Neuronal stem cell (in vitro differentiated cells): ENCODE data around the gene LDHD.

Experiments used
- DNase-seq: peaks from one replicate; pipeline ENCODE4 v3.0.0-alpha.2; 2013; ENCODE audit warnings: low spot score
- H2AFZ ChIP-seq: one replicate; pipeline ENCODE4 v1.6.1; 2013; ENCODE audit warnings: mild to moderate bottlenecking, low read length, inconsistent platforms
- H2AK5ac ChIP-seq: 2 replicates; pipeline ENCODE4 v1.6.1; 2013; ENCODE audit warnings: low read depth, mild to moderate bottlenecking, inconsistent platforms, low read length, moderate library complexity, mixed read lengths
- H2BK120ac ChIP-seq: 2 replicates; pipeline ENCODE4 v1.6.1; 2013; ENCODE audit warnings: low read depth, mild to moderate bottlenecking, inconsistent platforms, low read length, moderate library complexity, mixed read lengths
- H2BK12ac ChIP-seq: one replicate; pipeline ENCODE4 v1.6.1; 2013; ENCODE audit warnings: low read length, inconsistent platforms
- H2BK15ac ChIP-seq: 2 replicates; pipeline ENCODE4 v1.6.1; 2013; ENCODE audit warnings: mild to moderate bottlenecking, low read length, inconsistent platforms, mixed read lengths
- H2BK5ac ChIP-seq: one replicate; pipeline ENCODE4 v1.6.1; 2013; ENCODE audit warnings: inconsistent platforms, mild to moderate bottlenecking, low read length, moderate library complexity
- H3K14ac ChIP-seq: one replicate; pipeline ENCODE4 v1.6.1; 2013; ENCODE audit warnings: low read length, inconsistent platforms
- H3K18ac ChIP-seq: 2 replicates; pipeline ENCODE4 v1.6.1; 2013; ENCODE audit warnings: low read length, inconsistent platforms
- H3K23ac ChIP-seq: 2 replicates; pipeline ENCODE4 v1.6.1; 2013; ENCODE audit warnings: low read depth, mild to moderate bottlenecking, mixed read lengths, low read length, inconsistent platforms; ENCODE audit not compliant: poor library complexity
- H3K27ac ChIP-seq: replicated peaks from 3 replicates; pipeline ENCODE4 v1.5.1; 2013; ENCODE audit warnings: low read length, inconsistent platforms
- H3K27me3 ChIP-seq, 3 experiments: 2 replicates each; pipeline ENCODE4 v1.6.1; 2013; ENCODE audit warnings: low read length in 3 of 3, mild to moderate bottlenecking in 2 of 3, inconsistent platforms in 1 of 3, low read depth in 1 of 3, mixed read lengths in 1 of 3, moderate library complexity in 1 of 3; ENCODE audit not compliant: control insufficient read depth in 3 of 3, insufficient read depth in 3 of 3
- H3K36me3 ChIP-seq, 2 donors: replicated peaks in 1 of 2; 2 replicates each; pipeline ENCODE4 v1.6.1; 2013; ENCODE audit warnings: low read length in 2 of 2; ENCODE audit not compliant: control insufficient read depth in 2 of 2, insufficient read depth in 2 of 2
- H3K4ac ChIP-seq: 2 replicates; pipeline ENCODE4 v1.6.1; 2013; ENCODE audit warnings: inconsistent platforms, mild to moderate bottlenecking, low read length, moderate library complexity
- H3K4me1 ChIP-seq, 2 donors: 1 replicate in 1 of 2; 2 replicates in 1 of 2; pipeline ENCODE4 v1.6.1; 2013; ENCODE audit warnings: low read length in 2 of 2, low read depth in 1 of 2; ENCODE audit not compliant: control insufficient read depth in 2 of 2, insufficient read depth in 1 of 2
- H3K4me2 ChIP-seq: one replicate; pipeline ENCODE4 v1.6.1; 2013; ENCODE audit warnings: mild to moderate bottlenecking, low read length, inconsistent platforms; ENCODE audit not compliant: insufficient read depth, poor library complexity, severe bottlenecking
- H3K4me3 ChIP-seq, 2 donors: 2 replicates each; pipeline ENCODE4 v1.5.1; 2013; ENCODE audit warnings: low read length in 2 of 2, mild to moderate bottlenecking in 2 of 2, inconsistent platforms in 1 of 2, moderate library complexity in 1 of 2
- H3K79me1 ChIP-seq: one replicate; pipeline ENCODE4 v1.6.1; 2013; ENCODE audit warnings: low read depth, mild to moderate bottlenecking, inconsistent platforms, low read length, moderate library complexity
- H3K9ac ChIP-seq: one replicate; pipeline ENCODE4 v1.6.1; 2013; ENCODE audit warnings: mild to moderate bottlenecking, low read depth, low read length, inconsistent platforms; ENCODE audit not compliant: poor library complexity
- H3K9me3 ChIP-seq, 2 donors: replicated peaks in 1 of 2; 2 replicates each; pipeline versions ENCODE3 to v1.6.1; 2013; ENCODE audit warnings: low read length in 2 of 2, mild to moderate bottlenecking in 2 of 2, inconsistent platforms in 1 of 2, low read depth in 1 of 2, mixed read lengths in 1 of 2, moderate library complexity in 1 of 2; ENCODE audit not compliant: control insufficient read depth in 2 of 2, insufficient read depth in 1 of 2
- H4K8ac ChIP-seq: one replicate; pipeline ENCODE4 v1.6.1; 2013; ENCODE audit warnings: low read depth, mild to moderate bottlenecking, inconsistent platforms, low read length, moderate library complexity
- H4K91ac ChIP-seq: one replicate; pipeline ENCODE4 v1.6.1; 2013; ENCODE audit warnings: low read length, low read depth, mild to moderate bottlenecking, inconsistent platforms; ENCODE audit not compliant: poor library complexity
- WGBS, 2 donors: extraction: QIAGEN DNeasy Blood & Tissue Kit; methylation state at CpG; one replicate each; pipeline ENCODE4 v1.1.7; 2013; ENCODE audit warnings: missing lambda C conversion rate in 2 of 2, mixed read lengths in 1 of 2; ENCODE audit not compliant: insufficient read length in 2 of 2, insufficient replicate concordance in 1 of 2; ENCODE audit errors: extremely low coverage in 2 of 2; 5-methylcytosine and 5-hydroxymethylcytosine counted together

The LDHD gene

DNA sequence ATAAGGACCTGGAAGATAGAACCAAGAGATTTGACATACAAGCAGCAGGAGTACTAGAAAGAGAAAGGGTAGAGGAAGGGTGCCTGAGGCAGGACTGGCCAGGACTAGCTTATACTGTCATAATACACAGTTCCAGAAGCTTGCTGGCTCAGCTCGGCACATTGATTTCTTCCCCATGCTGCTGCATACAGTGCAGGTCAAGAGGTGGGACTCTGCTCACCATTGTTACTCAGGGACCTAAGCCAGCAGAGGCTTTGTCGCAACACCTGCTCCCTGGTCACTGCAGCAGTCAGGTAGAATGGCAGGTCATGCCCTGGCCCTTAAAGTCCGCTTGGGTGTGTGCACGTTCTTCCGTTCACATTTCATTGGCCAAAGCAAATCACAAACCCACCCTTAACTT lies 32.8 kb downstream of the LDHD start:
- H2BK15ac ChIP-seq: no peak overlapping the region
- no peak overlapping the region for H2AFZ ChIP-seq
- no peak overlapping the region for H3K14ac ChIP-seq
- H3K9me3 ChIP-seq: no peaks in the 10 kb centered on the region
- H3K27ac ChIP-seq: no peak overlapping the region
- no CpG with 5 or more reads among the region's 5 CpGs for WGBS, 2 donors
- no peak overlapping the region for H3K18ac ChIP-seq
- no peak overlapping the region for H3K23ac ChIP-seq
- no peak overlapping the region for H2BK120ac ChIP-seq
- H4K8ac ChIP-seq: no peak overlapping the region
- H2BK12ac ChIP-seq: no peak overlapping the region
- H3K79me1 ChIP-seq: peaks cover 10% of the 10 kb centered on the region
- H2AK5ac ChIP-seq: no peak overlapping the region
- H3K9ac ChIP-seq: no peak overlapping the region
- no peak overlapping the region for H2BK5ac ChIP-seq
- H3K4ac ChIP-seq: no peak overlapping the region
- no peak overlapping the region for H4K91ac ChIP-seq
- H3K27me3 ChIP-seq: no peaks in the 10 kb centered on the region
- no peak for DNase-seq
- H3K4me2 ChIP-seq: no peak overlapping the region
- peaks cover 4 to 8% of the 10 kb centered on the region in 2 donors for H3K36me3 ChIP-seq
- H3K4me1 ChIP-seq: peaks cover 4 to 12% of the 10 kb centered on the region in 2 donors
- no peak overlapping the region for H3K4me3 ChIP-seq

DNA sequence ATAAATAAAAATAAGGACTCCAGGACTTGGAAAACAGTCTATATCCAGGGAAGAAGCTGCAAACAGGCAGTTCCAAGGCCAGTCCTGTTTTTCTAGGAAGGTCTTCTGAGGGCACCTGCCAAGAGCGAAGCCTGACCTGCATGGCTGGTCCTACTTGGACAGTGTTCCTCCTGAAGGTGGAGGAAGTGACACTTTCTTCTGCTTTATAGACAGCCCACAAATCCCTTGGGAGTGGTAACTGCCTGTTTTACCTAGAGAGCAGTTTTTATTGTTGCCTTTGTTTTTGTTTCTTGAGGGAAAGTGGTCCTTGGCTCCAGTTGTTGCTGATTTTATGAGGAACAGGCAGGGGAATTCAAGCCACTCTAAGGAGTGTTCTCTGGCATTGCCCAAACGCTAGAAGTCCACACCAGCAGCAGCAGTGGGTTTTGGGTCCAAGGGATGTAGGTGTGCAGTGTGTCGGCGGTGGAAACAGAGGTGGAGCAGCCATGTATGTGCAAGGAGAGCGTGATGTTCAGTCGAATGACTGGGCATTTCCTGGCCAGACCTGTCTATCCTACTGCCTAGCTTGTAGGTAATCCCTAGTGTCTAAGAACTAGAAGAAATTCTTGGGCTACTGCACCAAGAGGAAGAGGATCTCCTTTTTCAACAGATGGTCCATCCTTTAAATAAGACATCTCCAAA lies 35.3 kb downstream of the LDHD start:
- Histone ChIP-seq H3K4ac (no peak overlapping the region), H2BK120ac (no peak overlapping the region), H3K4me2 (no peak overlapping the region), H2BK12ac (no peak overlapping the region), H3K27me3 (no peaks in the 10 kb centered on the region), H3K79me1 (peaks cover 12% of the 10 kb centered on the region), H3K27ac (no peak overlapping the region), H3K14ac (no peak overlapping the region), H3K4me3 (peak overlapping the region in 1 of 2 donors; percentile 44), H3K4me1 (peaks cover 0 to 8% of the 10 kb centered on the region in 2 donors), H4K91ac (no peak overlapping the region), H3K23ac (no peak overlapping the region), H2AK5ac (no peak overlapping the region), H2BK5ac (no peak overlapping the region), H3K18ac (no peak overlapping the region), H2AFZ (no peak overlapping the region), H2BK15ac (no peak overlapping the region), H3K36me3 (peaks cover 4 to 8% of the 10 kb centered on the region in 2 donors), H4K8ac (no peak overlapping the region), H3K9me3 (peaks cover 0 to 7% of the 10 kb centered on the region in 2 donors), H3K9ac (no peak overlapping the region)
- no peak for DNase-seq
- WGBS, 2 donors: no CpG with 5 or more reads among the region's 6 CpGs

GRCh38 chr16:75080205-75081029 lies 36.2 kb downstream of the LDHD start:
- Histone ChIP-seq H3K4ac (no peak overlapping the region), H2AK5ac (no peak overlapping the region), H3K79me1 (peaks cover 15% of the 10 kb centered on the region), H3K9ac (no peak overlapping the region), H3K36me3 (peaks cover 2 to 8% of the 10 kb centered on the region in 2 donors), H3K27ac (no peak overlapping the region), H4K8ac (no peak overlapping the region), H3K4me1 (peaks cover 0 to 8% of the 10 kb centered on the region in 2 donors), H2BK12ac (no peak overlapping the region), H3K18ac (no peak overlapping the region), H3K27me3 (no peaks in the 10 kb centered on the region), H3K4me3 (no peak overlapping the region), H2AFZ (no peak overlapping the region), H3K9me3 (peaks cover 0 to 7% of the 10 kb centered on the region in 2 donors), H3K23ac (no peak overlapping the region), H2BK5ac (no peak overlapping the region), H4K91ac (no peak overlapping the region), H3K4me2 (no peak overlapping the region), H2BK120ac (no peak overlapping the region), H2BK15ac (no peak overlapping the region), H3K14ac (no peak overlapping the region)
- no peak for DNase-seq
- WGBS, 2 donors: no CpG with 5 or more reads among the region's 8 CpGs

DNA sequence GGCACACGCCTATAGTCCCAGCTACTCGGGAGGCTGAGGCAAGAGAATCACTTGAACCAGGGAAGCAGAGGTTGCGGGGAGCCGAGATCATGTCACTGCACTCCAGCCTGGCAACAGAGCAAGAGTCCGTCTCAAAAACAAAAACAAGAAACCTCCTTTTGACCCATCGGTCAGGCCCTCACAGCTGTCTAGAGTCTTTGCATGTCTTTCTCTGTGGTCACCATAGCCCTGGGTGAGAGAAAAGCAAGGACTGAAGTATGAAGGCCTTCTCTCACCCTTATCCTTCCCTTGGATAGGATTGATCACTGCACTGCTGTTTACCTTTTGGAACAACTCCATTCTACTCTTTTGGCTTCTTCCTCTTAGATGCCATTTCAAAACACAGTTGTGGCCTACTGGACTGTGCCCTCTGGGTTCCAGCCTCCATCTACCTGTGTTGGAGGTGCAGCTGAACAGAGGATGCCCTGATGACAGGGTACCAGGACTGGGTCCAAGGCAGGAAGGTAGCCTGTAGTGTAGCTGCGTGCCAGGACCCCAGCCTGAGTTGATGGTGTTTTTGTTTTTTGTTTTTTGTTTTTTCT lies 37.1 kb downstream of the LDHD start:
- Histone ChIP-seq H2BK12ac (no peak overlapping the region), H2AK5ac (no peak overlapping the region), H3K79me1 (peaks cover 15% of the 10 kb centered on the region), H3K27me3 (no peaks in the 10 kb centered on the region), H2AFZ (no peak overlapping the region), H2BK5ac (no peak overlapping the region), H3K9me3 (peaks cover 0 to 7% of the 10 kb centered on the region in 2 donors), H3K4me1 (peaks cover 0 to 10% of the 10 kb centered on the region in 2 donors), H4K8ac (no peak overlapping the region), H4K91ac (no peak overlapping the region), H2BK15ac (no peak overlapping the region), H3K4me3 (no peak overlapping the region), H3K9ac (no peak overlapping the region), H3K23ac (no peak overlapping the region), H3K4me2 (no peak overlapping the region), H3K18ac (no peak overlapping the region), H3K14ac (no peak overlapping the region), H2BK120ac (no peak overlapping the region), H3K36me3 (peaks cover under 1% of the 10 kb centered on the region in 2 donors), H3K4ac (no peak overlapping the region), H3K27ac (no peak overlapping the region)
- no peak for DNase-seq
- no CpG with 5 or more reads among the region's 7 CpGs for WGBS, 2 donors
